Activated CD4-positive, alpha-beta T cell treated with anti-CD3 and anti-CD28 coated beads for 1 hour (primary cell): ENCODE data around the gene FAM114A1.
"Not testable (repeated sequence)": the region's sequence is repeated elsewhere in the genome, so short reads cannot be mapped to it uniquely, and the experiment has no call there.

Source experiments
- DNase-seq: peaks from one replicate; pipeline ENCODE4 v3.0.0-alpha.2; 2020

Gene FAM114A1

GRCh38 chr4:38940476-38940875, 72.9 kb downstream of the FAM114A1 start:
- no peak for DNase-seq

GRCh38 chr4:38941906-38942305, 74.3 kb downstream of the FAM114A1 start:
- DNase-seq: not testable (repeated sequence)

- DNase-seq: no peak
Observed at GRCh38 chr4:38943343-38943742, 75.7 kb downstream of the FAM114A1 start.

- DNase-seq: no peak
Observed at GRCh38 chr4:38944440-38944839, 76.8 kb downstream of the FAM114A1 start.

DNA sequence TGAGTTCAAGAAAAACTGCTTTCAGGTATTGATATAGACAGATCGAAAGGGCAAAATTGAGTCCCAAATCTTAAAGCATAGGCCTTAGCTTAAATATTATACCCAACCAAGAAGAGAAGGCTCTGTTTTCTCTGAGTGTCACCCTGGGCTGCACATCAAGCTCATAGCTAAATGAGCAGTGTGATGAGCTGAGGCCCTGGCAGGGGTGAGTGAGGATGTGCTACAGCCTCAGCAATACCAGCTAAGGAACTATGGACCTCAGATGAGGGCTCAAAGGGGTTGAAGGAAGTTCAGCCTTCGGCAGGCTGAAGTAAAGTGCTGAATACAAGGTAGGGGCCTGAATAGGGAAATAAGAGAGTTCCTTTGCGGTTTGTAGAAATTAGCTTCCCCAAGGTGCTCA, 79.3 kb downstream of the FAM114A1 start:
- no peak for DNase-seq

DNA sequence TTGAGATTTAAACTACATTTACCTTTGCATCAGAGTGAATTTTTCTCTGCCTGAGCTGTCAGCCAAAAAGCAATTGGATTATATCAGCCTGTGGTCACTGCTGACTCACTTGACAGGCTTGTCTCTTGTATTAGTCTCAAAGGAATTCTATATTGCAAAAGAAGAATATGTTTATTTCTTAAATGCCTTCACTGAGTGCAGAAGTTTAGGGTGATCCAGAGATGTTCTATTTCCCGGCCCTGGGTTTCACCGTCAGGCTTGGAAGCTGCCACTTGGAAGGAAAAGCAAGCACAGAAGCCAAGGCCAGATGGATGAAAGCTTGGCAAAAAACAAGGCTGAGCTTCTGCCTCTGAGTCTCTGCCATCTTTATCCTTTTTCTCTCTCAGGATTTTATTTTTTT, 80.9 kb downstream of the FAM114A1 start:
- no peak for DNase-seq

DNA sequence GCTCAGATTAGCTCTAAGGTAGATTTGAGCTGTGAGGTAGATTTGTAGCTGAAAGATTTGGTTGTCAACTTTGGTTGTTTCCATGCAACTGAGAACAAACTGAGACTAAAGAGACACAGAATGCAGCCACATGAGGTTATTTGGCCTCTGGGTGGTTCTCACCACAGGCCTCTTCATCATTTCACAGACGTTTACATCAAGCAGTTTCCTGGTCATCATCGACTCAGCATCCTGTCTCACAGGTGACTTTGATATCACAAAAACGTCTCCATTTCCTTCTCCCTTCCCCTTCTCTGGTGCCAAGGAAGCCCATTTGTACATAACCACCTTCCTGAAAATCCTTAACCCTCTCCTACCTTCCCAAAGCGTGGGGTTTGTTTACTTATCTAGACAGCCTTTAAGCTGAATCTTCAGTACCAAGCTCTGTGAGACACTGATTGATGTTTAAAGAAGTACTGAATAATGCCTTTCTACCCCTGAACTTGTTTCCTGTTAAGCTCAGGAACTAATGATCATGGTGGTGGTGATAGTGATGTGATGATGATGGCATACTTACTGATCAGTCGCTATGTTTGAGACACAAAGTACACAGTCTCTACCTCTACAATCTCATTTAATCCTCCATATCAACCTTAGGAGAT, 81.9 kb downstream of the FAM114A1 start:
- peak; percentile 10 for DNase-seq

DNA sequence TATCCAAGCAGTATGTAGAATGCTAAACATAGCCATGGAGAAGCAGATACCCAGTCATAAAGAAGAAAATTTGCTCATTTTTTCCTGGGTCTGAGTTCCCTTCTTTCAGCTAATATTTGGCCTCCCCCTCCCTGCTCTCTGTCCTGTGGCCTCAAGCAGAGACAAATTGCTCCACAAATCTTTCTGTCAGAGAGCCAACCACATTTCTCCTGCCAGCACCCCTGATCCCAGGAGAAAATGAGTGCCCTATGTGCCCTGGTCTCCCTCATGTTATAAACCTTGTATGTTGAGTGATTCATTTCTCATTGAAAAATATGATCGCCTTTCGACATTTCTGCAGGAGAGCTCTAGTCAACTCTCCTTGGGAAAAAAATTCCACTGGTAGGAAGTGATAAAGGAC, 82.6 kb downstream of the FAM114A1 start:
- no peak for DNase-seq

DNA sequence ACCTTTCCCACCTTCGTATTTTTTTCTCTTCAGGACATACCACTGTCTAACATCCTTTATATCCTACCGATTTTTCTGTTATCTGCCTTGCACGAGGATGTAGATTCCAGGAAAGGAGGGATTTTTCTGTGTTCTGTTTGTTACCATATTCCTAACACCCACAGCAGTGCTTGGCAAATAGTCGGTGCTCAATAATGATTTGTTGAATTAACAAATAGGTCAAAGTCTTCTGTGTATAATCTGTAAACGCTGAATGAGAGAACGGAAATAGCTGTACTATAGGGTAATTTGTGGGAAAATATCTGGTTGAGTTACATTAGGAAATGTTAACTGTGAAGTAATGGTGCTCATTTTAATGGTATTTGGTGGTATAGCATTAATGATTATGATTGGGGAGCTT, 83.1 kb downstream of the FAM114A1 start:
- no peak for DNase-seq

- no peak for DNase-seq
Observed at GRCh38 chr4:38951598-38951997, 84.0 kb downstream of the FAM114A1 start.

DNA sequence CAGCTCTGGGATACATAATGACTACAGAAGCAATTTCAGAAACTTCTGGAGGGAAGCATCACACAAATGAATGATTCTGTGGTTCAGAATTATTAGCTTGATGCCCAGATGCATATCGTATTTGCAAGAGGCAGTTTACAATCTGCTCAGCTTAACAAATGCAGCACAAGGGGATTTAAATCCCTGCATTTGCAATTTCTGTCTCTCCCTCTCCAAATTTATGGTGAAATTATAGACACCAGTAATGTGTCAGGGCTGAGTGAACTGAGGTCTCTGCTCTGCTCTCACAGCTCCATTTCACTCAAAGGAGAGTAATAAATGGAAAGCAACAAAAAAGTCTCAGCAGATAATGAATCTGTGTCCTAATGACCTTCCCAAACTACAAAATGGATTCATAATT, 84.4 kb downstream of the FAM114A1 start:
- DNase-seq: no peak

DNA sequence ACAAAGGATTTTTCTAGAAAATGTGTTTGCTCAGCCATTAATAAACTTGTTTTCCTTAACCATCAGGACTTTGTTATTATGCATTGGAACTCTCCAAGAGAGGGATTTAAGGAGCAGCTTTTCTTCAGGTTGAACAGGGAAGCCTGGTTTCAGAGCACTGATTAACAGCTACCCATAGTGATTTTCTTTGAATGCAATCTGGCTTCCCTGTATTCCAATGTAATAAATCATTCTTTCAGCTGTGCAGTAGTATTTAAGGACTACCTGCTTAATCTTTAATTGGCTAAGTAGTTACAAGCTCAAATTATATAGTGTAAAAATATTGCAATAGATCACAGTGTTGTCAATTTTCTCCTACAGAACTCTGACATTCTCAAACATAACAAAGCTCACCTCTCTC, 87.1 kb downstream of the FAM114A1 start:
- DNase-seq: no peak

GRCh38 chr4:38955957-38956356, 88.4 kb downstream of the FAM114A1 start:
- DNase-seq: no peak

DNA sequence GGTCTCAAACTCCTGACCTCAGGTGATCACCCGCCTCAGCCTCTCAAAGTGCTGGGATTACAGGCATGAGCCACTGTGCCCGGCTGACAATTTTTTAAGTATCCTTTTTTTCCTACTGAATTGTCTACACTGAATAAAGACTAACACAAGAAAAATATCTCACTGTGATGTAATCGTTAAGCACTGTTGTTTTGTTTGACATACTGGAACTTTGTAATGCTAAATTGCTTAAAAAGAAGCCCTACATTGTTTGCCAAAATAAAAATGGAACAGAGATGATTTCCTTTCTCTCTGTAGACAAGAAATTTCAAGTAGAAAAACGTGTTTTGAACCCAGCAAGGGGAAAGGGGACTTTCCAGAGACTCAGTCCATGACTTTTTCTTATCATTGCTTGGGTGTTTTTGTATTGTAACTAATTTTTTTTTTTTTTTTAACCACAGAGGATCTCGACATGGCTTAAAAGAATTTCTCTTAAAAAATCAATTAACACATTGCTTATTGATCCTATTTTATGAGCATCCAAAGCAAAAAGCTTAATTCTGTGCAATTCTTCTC, 89.7 kb downstream of the FAM114A1 start:
- no peak for DNase-seq

- DNase-seq: no peak
Observed at GRCh38 chr4:38957893-38958292, 90.3 kb downstream of the FAM114A1 start.

DNA sequence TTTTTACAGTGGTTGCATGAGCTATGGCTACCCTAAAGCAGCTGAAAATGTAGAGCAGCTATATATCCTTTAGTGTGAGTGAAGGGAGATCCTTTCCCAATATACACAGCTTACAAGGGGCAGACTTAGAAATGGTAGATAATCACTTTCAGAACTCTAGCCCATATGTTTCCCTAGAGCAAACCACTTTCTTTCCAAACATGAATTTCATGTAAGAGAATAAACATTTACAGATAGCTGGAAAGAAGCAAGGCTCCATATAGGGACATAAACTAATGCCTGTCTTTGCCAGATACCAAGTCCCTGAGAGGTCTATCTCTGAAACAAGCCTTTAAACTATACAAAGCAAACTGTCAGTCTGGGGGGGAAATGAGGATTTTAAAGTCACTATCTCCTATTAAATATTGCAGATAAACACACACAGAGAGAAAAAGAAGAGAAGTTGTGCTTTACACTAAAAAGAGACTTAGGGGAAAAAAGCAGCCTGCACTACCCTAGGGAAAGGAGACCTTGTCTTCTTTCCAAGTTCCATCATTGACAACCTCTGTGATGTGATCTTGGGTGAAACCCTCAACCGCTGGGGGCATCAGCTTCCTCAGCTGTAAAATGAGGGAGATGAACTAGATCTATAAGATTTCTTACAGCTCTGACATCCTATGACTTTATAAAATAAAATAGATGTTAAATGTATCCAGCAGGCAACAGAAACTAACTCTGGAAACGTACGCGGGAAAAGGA, 91.0 kb downstream of the FAM114A1 start:
- DNase-seq: no peak

- DNase-seq: not testable (repeated sequence)
Observed at GRCh38 chr4:38959248-38959647, 91.6 kb downstream of the FAM114A1 start.

GRCh38 chr4:38964942-38965775, 97.6 kb downstream of the FAM114A1 start:
- no peak for DNase-seq

DNA sequence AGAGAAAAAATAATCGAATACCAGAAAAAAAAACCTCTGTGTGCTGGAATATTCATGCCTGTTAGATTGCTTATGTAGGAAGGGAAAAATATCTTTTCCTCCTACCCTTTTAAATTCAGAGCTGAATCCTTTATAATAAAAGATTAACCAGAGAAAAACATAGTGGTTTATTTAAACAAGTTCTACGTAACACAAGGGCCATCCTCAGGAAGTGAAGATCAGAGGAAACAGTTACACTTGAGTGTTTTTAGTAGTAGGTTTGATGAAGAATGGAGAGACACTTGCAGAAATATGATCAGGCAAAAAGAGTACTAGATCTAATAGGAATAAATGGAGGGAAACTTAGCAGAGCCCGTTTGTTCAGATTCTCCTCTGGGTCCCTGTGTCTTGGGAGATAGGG, 98.3 kb downstream of the FAM114A1 start:
- DNase-seq: no peak

DNA sequence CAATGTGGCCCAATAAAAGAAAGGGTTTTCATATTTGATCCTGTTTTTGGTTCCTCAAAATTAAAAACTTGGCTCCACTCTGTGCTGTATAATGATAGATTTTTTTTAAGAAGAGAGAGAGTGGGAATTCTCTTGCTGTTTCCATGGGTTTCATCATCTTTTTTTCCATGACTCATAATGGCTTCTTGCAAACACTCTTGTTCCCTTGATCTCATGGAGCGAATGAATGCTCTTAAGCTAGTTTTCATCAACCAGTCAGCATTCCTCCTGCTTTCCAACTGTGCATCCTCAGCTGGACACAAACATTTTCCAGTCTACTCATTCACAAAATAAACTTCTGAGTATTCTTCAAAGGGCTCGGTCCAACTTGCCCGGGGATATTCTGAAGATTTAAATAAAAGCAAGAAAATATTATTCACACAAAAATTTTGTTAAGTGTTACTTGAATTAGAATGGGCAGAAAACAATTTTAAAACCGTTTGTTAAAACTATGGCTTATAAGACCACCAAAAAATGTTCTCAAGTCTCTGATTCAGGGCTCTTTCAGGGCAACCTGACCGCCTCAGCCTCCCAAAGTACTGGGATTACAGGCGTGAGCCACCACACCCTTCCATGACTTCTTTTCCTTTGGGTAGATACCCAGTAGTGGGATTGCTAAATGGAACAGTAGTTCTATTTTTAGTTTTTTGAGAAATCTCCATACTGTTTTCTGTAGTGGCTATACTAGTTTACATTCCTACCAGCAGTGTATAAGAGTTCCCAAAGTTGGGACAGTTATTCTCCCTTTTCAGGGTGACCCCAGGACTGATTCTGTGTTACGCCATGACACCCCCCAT, 99.9 kb downstream of the FAM114A1 start:
- no peak for DNase-seq

- no peak for DNase-seq
Observed at GRCh38 chr4:38968668-38969067, 101.1 kb downstream of the FAM114A1 start.

DNA sequence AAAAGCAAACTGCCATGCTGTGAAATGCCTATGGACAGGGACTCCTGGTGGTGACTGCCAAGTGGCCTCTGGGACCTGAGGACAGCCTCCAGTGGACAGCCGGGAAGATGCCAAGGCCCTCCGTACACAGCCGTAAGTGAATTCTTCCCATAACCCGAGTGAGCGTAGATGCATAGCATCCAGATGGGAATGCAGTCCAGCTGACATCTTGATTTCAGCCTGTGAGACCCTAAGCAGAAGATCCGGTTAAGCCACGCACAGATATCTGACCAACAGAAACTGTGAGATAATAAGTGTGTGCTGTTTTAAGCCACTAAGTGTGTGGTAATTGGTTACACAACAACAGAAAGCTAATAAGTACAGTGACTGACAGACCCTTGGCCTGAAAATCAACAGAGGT, 108.7 kb downstream of the FAM114A1 start:
- no peak for DNase-seq

DNA sequence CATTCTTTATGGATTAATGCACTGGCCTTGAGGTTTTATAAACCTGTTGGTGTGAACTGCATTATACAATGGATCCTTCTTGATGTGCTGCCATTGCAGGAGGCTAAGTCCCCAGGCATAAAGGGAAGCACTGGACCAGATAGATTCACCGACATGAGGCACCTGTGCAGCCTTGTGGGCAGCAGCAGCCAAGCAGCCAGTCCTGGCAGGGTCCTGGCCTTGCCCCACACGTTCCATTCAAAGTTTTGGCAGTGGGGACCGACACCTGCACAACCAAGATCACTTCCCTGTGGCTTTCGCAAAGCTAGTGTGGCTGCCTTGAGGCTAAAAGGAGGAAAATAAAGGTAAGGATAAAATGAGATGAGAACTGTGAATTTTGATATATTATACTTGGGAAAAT, 111.5 kb downstream of the FAM114A1 start:
- no peak for DNase-seq
